ENCODE results near the gene PPP1R37. TPM values are rescaled to one million over a fixed set of nuclear protein-coding genes. Genes with fewer than 3 reads are reported as not detected.
"Not testable (repeated sequence)": the region's sequence is repeated elsewhere in the genome, so short reads cannot be mapped to it uniquely, and the experiment has no call there.

Gene PPP1R37
- total RNA-seq, 1 donor from 2014 or later, result 16.2 TPM

DNA sequence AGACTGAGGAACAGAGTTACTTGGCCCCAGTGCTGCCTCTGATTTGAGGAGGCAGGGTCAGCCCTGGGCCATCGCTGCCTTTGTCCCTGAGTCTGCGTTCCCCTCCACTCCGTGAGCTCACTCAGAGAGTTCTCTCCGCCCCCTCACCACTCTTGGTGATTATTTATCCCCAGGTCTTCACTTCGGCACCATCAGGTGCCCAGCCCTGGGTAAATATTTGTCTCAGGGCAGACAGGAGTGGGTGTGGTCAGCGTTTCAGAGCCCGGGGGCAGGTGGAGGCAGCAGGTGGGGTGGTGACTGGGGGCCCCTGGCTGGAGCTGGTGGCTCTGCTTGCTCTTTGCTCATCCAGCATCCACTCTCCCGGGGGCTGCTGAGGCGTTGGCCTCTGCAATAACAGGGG lies 20.6 kb downstream of the PPP1R37 start:
- H3K4me1 ChIP-seq (ENCODE audit: control insufficient read depth in 3 of 3, insufficient read depth in 3 of 3, low read length in 3 of 3), result peaks cover 38 to 52% (median 41%) of the 10 kb centered on the region in 3 donors
- peak overlapping the region in 1 of 3 donors; percentile 16 for H3K9ac ChIP-seq (ENCODE audit: low read depth in 1 of 3, low read length in 3 of 3)
- no peak overlapping the region for H3K4me3 ChIP-seq (ENCODE audit: low read length in 3 of 3)
- H3K9me3 ChIP-seq (ENCODE audit: control insufficient read depth in 3 of 3, low read length in 3 of 3), result no peaks in the 10 kb centered on the region
- peaks cover 0 to 1% (median 0%) of the 10 kb centered on the region in 3 donors for H3K36me3 ChIP-seq (ENCODE audit: control insufficient read depth in 3 of 3, insufficient read depth in 3 of 3, low read length in 3 of 3)
- no peaks in the 10 kb centered on the region for H3K27me3 ChIP-seq (ENCODE audit: control insufficient read depth in 3 of 3, insufficient read depth in 3 of 3, low read length in 3 of 3)
- no peak overlapping the region for H3K27ac ChIP-seq (ENCODE audit: low read depth, low read length)

DNA sequence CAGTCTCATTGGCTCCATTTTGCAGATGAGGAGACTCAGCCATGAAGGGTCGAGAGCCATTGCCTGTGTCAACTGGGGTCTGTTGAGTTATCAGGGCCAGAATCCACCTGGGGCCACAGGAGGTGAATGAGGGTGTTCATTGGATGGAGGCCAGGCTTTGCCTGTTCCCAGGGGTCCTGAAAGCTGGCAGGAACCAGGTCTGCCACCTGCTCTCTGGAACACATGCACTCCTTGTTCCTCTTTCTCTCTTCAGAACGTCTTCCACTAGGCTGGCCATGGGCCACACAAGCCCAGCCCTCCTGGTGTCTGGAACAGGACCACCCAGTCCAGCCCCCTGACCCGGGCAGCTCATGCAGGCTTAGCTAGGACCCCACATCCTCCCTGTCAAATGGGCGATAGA lies 21.1 kb downstream of the PPP1R37 start:
- Histone ChIP-seq H3K9me3 (ENCODE audit: control insufficient read depth in 3 of 3, low read length in 3 of 3) (no peaks in the 10 kb centered on the region), H3K27ac (ENCODE audit: low read depth, low read length) (no peak overlapping the region), H3K27me3 (ENCODE audit: control insufficient read depth in 3 of 3, insufficient read depth in 3 of 3, low read length in 3 of 3) (no peaks in the 10 kb centered on the region), H3K4me3 (ENCODE audit: low read length in 3 of 3) (no peak overlapping the region), H3K4me1 (ENCODE audit: control insufficient read depth in 3 of 3, insufficient read depth in 3 of 3, low read length in 3 of 3) (peaks cover 39 to 54% (median 43%) of the 10 kb centered on the region in 3 donors), H3K9ac (ENCODE audit: low read depth in 1 of 3, low read length in 3 of 3) (no peak overlapping the region), H3K36me3 (ENCODE audit: control insufficient read depth in 3 of 3, insufficient read depth in 3 of 3, low read length in 3 of 3) (no peaks in the 10 kb centered on the region)

GRCh38 chr19:45115809-45116615 lies 23.0 kb downstream of the PPP1R37 start:
- H3K27me3 ChIP-seq (ENCODE audit: control insufficient read depth in 3 of 3, insufficient read depth in 3 of 3, low read length in 3 of 3), result no peaks in the 10 kb centered on the region
- H3K4me1 ChIP-seq (ENCODE audit: control insufficient read depth in 3 of 3, insufficient read depth in 3 of 3, low read length in 3 of 3), result peaks cover 35 to 48% (median 41%) of the 10 kb centered on the region in 3 donors
- H3K27ac ChIP-seq (ENCODE audit: low read depth, low read length), result peak overlapping the region; percentile 82
- peak overlapping the region in 1 of 3 donors; percentile 27 for H3K4me3 ChIP-seq (ENCODE audit: low read length in 3 of 3)
- H3K36me3 ChIP-seq (ENCODE audit: control insufficient read depth in 3 of 3, insufficient read depth in 3 of 3, low read length in 3 of 3), result no peaks in the 10 kb centered on the region
- H3K9ac ChIP-seq (ENCODE audit: low read depth in 1 of 3, low read length in 3 of 3), result peak overlapping the region in 2 of 3 donors; percentile 57 to 71
- no peaks in the 10 kb centered on the region for H3K9me3 ChIP-seq (ENCODE audit: control insufficient read depth in 3 of 3, low read length in 3 of 3)

GRCh38 chr19:45117167-45117594 lies 24.2 kb downstream of the PPP1R37 start:
- no peaks in the 10 kb centered on the region for H3K36me3 ChIP-seq (ENCODE audit: control insufficient read depth in 3 of 3, insufficient read depth in 3 of 3, low read length in 3 of 3)
- H3K4me3 ChIP-seq (ENCODE audit: low read length in 3 of 3), result no peak overlapping the region
- H3K27me3 ChIP-seq (ENCODE audit: control insufficient read depth in 3 of 3, insufficient read depth in 3 of 3, low read length in 3 of 3), result no peaks in the 10 kb centered on the region
- no peak overlapping the region for H3K27ac ChIP-seq (ENCODE audit: low read depth, low read length)
- peak overlapping the region in 1 of 3 donors; percentile 3 for H3K9ac ChIP-seq (ENCODE audit: low read depth in 1 of 3, low read length in 3 of 3)
- H3K9me3 ChIP-seq (ENCODE audit: control insufficient read depth in 3 of 3, low read length in 3 of 3), result no peaks in the 10 kb centered on the region
- H3K4me1 ChIP-seq (ENCODE audit: control insufficient read depth in 3 of 3, insufficient read depth in 3 of 3, low read length in 3 of 3), result peaks cover 35 to 48% (median 41%) of the 10 kb centered on the region in 3 donors

DNA sequence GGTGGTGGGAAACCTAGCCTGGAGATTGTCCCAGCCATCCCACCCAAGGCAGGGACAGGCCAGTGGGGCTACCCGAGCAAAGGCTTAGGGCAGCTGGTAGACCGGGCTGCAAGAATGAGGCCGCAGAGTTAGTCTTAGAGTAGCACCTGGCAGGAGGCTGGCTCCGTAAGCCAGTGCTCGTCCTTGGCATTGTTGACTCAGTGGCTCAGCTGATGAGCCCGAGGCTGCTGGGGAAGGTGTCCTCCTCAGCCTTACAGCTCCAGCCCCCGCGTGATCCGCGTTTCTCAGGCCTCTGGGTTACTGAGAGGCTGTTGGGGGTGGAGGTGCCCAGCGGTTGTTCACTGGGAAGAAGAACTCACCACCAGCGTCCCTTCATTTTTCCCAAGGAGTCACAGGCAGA lies 24.7 kb downstream of the PPP1R37 start:
- H3K4me3 ChIP-seq (ENCODE audit: low read length in 3 of 3), result no peak overlapping the region

GRCh38 chr19:45118106-45118505 lies 25.1 kb downstream of the PPP1R37 start:
- H3K4me3 ChIP-seq (ENCODE audit: low read length in 3 of 3), result no peak overlapping the region
- H3K27me3 ChIP-seq (ENCODE audit: control insufficient read depth in 3 of 3, insufficient read depth in 3 of 3, low read length in 3 of 3), result no peaks in the 10 kb centered on the region
- H3K9ac ChIP-seq (ENCODE audit: low read depth in 1 of 3, low read length in 3 of 3), result peak overlapping the region in 2 of 3 donors; percentile 33 to 57
- H3K9me3 ChIP-seq (ENCODE audit: control insufficient read depth in 3 of 3, low read length in 3 of 3), result no peaks in the 10 kb centered on the region
- H3K4me1 ChIP-seq (ENCODE audit: control insufficient read depth in 3 of 3, insufficient read depth in 3 of 3, low read length in 3 of 3), result peaks cover 35 to 47% (median 39%) of the 10 kb centered on the region in 3 donors
- no peaks in the 10 kb centered on the region for H3K36me3 ChIP-seq (ENCODE audit: control insufficient read depth in 3 of 3, insufficient read depth in 3 of 3, low read length in 3 of 3)
- no peak overlapping the region for H3K27ac ChIP-seq (ENCODE audit: low read depth, low read length)

More for the DNA sequence above, 24.7 kb downstream of the PPP1R37 start:
- H3K9ac ChIP-seq (ENCODE audit: low read depth in 1 of 3, low read length in 3 of 3), result peak overlapping the region in 1 of 3 donors; percentile 33
- H3K4me1 ChIP-seq (ENCODE audit: control insufficient read depth in 3 of 3, insufficient read depth in 3 of 3, low read length in 3 of 3), result peaks cover 35 to 48% (median 39%) of the 10 kb centered on the region in 3 donors
- no peak overlapping the region for H3K27ac ChIP-seq (ENCODE audit: low read depth, low read length)
- H3K36me3 ChIP-seq (ENCODE audit: control insufficient read depth in 3 of 3, insufficient read depth in 3 of 3, low read length in 3 of 3), result no peaks in the 10 kb centered on the region
- H3K27me3 ChIP-seq (ENCODE audit: control insufficient read depth in 3 of 3, insufficient read depth in 3 of 3, low read length in 3 of 3), result no peaks in the 10 kb centered on the region
- H3K9me3 ChIP-seq (ENCODE audit: control insufficient read depth in 3 of 3, low read length in 3 of 3), result no peaks in the 10 kb centered on the region

DNA sequence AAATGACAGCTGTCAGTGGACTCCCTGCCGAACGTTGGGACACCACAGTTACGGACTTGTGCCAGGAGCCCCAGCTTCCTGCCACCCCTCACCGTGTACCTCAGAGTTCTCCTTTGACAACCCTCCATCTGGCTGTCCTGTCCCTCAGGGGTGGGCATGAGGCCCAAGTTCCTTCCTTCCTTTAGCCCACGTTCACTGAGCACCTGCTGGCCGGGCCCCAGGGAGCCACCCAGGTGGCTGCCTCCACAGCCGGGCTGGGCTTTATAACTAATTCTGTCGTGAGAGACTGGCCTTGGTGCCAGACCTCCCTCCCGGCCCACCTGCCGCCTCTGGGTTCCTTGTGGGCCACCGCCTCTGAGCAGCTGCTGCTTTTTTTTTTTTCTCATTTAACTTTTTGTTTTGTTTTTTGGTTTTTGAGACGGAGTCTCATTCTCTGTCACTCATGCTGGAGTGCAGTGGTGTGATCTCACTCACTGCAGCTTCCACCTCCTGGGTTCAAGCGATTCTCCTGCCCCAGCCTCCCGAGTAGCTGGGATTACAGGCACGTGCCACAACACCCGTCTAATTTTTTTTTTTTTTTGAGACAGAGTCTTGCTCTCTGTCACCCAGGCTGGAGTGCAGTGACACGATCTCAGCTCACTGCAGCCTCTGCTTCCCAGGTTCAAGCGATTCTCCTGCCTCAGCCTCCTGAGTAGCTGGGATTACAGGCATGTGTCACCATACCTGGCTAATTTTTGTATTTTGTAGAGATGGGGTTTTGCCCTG lies 25.8 kb downstream of the PPP1R37 start:
- H3K36me3 ChIP-seq (ENCODE audit: control insufficient read depth in 3 of 3, insufficient read depth in 3 of 3, low read length in 3 of 3); H3K9me3 ChIP-seq (ENCODE audit: control insufficient read depth in 3 of 3, low read length in 3 of 3); H3K4me3 ChIP-seq (ENCODE audit: low read length in 3 of 3); H3K27me3 ChIP-seq (ENCODE audit: control insufficient read depth in 3 of 3, insufficient read depth in 3 of 3, low read length in 3 of 3); H3K27ac ChIP-seq (ENCODE audit: low read depth, low read length): not testable (repeated sequence)
- Histone ChIP-seq H3K4me1 (ENCODE audit: control insufficient read depth in 3 of 3, insufficient read depth in 3 of 3, low read length in 3 of 3) (peaks cover 35 to 47% (median 39%) of the 10 kb centered on the region in 3 donors), H3K9ac (ENCODE audit: low read depth in 1 of 3, low read length in 3 of 3) (peak overlapping the region in 2 of 3 donors; percentile 33 to 57)

GRCh38 chr19:45119582-45119981 lies 26.6 kb downstream of the PPP1R37 start:
- peaks cover 35 to 47% (median 39%) of the 10 kb centered on the region in 3 donors for H3K4me1 ChIP-seq (ENCODE audit: control insufficient read depth in 3 of 3, insufficient read depth in 3 of 3, low read length in 3 of 3)
- no peaks in the 10 kb centered on the region for H3K27me3 ChIP-seq (ENCODE audit: control insufficient read depth in 3 of 3, insufficient read depth in 3 of 3, low read length in 3 of 3)
- H3K27ac ChIP-seq (ENCODE audit: low read depth, low read length), result no peak overlapping the region
- H3K36me3 ChIP-seq (ENCODE audit: control insufficient read depth in 3 of 3, insufficient read depth in 3 of 3, low read length in 3 of 3), result no peaks in the 10 kb centered on the region
- H3K4me3 ChIP-seq (ENCODE audit: low read length in 3 of 3), result no peak overlapping the region
- H3K9me3 ChIP-seq (ENCODE audit: control insufficient read depth in 3 of 3, low read length in 3 of 3), result no peaks in the 10 kb centered on the region
- no peak overlapping the region for H3K9ac ChIP-seq (ENCODE audit: low read depth in 1 of 3, low read length in 3 of 3)

DNA sequence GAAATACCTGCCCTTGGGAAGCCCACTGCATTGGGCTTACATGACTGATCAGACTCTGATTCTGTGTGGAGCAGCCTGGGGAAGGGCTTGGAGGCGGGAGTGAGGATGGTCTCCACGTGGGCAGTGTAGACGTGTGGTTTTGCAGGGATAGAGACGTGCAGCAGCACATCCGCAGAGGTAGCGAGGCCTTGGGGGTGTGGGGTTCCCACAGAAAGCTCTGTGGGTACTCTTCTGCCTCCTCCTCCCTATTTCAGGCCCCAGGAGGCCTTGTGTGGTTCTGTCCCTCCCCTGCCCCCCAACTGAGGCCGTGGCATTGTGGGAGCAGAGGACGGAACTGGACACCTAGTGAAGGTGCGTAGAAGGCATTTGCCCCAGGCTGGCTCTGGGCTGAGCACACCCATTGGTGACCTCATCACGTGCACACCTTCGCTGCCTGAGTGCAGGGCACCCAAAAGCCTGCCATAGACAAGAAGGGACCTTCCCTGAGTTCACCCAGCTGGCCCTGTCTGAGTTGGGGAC lies 28.9 kb downstream of the PPP1R37 start:
- no peaks in the 10 kb centered on the region for H3K27me3 ChIP-seq (ENCODE audit: control insufficient read depth in 3 of 3, insufficient read depth in 3 of 3, low read length in 3 of 3)
- peaks cover 0 to 2% (median 0%) of the 10 kb centered on the region in 3 donors for H3K36me3 ChIP-seq (ENCODE audit: control insufficient read depth in 3 of 3, insufficient read depth in 3 of 3, low read length in 3 of 3)
- H3K4me1 ChIP-seq (ENCODE audit: control insufficient read depth in 3 of 3, insufficient read depth in 3 of 3, low read length in 3 of 3), result peaks cover 15 to 31% (median 29%) of the 10 kb centered on the region in 3 donors
- H3K9ac ChIP-seq (ENCODE audit: low read depth in 1 of 3, low read length in 3 of 3), result no peak overlapping the region
- H3K4me3 ChIP-seq (ENCODE audit: low read length in 3 of 3), result no peak overlapping the region
- H3K9me3 ChIP-seq (ENCODE audit: control insufficient read depth in 3 of 3, low read length in 3 of 3), result no peaks in the 10 kb centered on the region
- H3K27ac ChIP-seq (ENCODE audit: low read depth, low read length), result no peak overlapping the region

All from skeletal muscle tissue (tissue), 4 donors.